Measurements from ENCODE around the gene SLC5A5.

DNA sequence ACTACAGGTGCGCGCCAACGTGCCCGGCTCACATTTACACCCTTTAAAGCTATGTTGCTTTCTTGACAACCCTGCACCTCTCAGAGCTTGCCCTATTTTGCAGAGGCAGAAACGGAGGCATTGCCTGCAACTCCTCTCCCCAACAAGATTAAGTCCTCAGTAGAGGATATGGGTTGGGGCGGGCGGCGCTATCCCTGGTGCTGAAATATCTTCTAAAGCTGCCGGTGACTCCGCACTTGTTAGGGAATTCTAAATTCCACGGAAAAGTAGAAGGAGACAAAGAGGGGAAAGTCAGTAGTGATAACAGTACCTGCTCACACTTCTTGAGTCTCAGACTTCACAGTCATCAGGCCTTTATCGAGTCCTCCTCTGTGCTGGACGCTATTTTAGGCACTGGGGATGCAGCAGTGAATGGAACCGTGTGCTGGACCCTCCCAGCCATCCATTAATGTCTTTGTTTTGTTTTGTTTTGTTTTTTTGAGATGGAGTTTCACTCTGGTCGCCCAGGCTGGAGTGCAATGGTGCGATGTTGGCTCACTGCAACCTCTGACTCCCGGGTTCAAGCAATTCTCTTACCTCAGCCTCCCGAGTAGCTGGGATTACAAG, 18.0 kb downstream of the SLC5A5 start:
- no peak for TF ChIP-seq CTCF (IDR thresholded peaks at IDR 0.05)
- no peak for TF ChIP-seq POLR2AphosphoS5 (IDR thresholded peaks at IDR 0.05)
- TF ChIP-seq POLR2A (IDR thresholded peaks at IDR 0.05), result no peak
